Stimulated activated CD4-positive, alpha-beta T cell treated with anti-CD3 and anti-CD28 coated beads, Interleukin-1b, Interleukin-23, amount 100 ng/mL, for 48 hours (primary cell): ENCODE results near the gene TGM4.

Experiments used
- DNase-seq: peaks from one replicate; pipeline ENCODE4 v3.0.0-alpha.2; 2020

The TGM4 gene

DNA sequence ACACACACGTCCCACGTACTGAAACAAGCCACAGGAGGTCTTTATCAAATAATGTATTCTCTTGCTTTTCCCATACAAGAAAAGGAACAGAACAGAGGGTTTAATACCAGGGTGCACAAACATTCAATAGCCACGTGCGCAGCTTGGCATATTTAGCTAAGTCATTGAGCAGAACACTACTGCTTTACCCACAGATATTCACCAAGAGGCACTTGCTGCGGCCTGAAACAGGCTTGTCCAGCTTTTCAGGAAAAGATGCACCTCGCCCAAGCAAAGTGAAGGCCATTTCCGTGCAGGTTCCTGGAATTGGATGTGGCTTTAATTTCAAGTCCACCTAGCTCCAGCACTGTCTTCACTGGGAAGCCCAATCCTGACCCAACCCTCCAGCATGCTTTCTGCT lies 84.0 kb downstream of the TGM4 start:
- DNase-seq, result no peak

DNA sequence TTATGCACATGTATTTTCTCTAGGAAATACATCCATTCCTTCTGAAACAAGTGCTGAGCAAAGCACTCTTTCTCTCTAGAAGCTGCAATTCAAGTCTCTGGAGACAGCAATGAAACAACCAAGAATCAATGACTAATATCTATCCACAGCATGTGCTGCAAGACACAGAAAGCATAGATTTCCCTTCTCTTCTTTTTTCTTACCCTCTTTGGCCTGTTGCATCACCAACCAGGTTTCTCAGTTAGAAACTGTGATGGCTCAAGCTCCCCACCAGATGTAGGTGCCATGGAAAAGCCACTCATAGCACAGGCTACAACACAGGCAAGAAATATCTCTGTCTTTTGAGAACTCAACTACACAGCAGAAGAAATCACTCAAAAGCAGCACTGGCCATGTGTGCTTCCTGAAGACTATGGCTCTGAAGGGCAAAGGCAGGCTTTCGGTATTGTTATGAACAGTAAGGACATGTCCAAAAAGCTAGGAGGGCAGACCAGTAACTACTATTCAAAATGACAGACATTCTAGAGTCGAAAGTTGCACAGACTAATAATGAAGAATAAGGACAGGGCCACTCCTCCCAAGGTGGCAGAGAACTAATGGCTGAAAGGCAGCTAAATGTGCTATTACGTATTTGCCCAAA lies 86.1 kb downstream of the TGM4 start:
- peak; percentile 7 for DNase-seq

DNA sequence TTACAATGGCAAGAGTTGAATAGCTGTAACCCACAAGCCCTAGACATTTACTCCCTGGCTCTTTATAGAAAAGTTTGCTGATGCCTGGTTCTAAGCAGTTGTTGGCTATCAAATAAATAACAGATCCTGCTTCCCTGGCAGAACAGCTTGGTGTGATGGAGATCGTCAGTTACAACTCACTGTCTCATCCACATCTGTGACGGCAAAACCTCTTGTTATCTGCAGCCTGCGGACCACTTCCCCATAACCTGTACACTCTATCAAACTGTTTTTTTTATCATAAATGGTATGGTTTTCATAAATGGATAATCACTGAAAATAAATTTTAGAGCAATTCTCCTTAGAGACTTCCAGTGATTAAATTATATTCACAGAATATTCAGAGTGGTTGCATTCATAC lies 87.5 kb downstream of the TGM4 start:
- DNase-seq, result no peak

- DNase-seq, result no peak
These were observed 88.4 kb downstream of the TGM4 start for GRCh38 chr3:44962621-44963393.

DNA sequence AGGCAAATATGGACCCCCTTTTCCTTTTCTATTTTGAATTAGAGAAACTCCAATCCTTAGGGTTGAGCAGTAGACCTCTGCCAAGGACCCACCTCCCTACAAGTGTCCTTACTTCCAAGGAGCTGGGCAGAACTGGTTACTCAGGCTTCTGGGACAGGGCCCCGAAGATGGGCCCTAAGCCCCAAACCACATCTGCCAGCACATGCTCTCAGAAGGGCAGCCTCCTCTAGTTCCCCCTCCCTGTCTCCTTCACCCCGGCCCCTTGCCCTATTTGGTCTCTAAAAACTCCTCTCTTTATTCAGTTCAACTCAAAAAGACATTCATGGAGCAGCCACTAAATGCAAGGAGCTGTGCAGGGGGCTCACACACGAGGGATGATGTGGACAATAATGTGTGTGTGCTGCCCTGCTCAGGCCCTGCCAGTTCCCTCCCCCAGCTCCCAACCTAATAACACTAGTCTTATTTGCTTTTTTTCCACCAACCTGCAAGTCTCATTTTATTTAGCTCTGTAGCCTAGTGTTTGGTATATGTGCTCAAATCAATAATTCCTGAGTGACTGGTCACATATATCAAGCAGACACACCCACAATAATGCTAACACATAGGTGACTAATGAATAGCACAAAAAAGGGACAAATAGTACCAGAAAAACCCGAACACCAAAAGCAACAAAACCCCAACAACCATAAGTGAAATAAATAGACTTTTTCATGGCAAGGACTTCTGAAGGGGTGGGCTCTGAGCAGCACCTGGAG lies 89.3 kb downstream of the TGM4 start:
- DNase-seq, result no peak
